ENCODE data around the gene CLASP1.

- TF ChIP-seq, protein P1, sequence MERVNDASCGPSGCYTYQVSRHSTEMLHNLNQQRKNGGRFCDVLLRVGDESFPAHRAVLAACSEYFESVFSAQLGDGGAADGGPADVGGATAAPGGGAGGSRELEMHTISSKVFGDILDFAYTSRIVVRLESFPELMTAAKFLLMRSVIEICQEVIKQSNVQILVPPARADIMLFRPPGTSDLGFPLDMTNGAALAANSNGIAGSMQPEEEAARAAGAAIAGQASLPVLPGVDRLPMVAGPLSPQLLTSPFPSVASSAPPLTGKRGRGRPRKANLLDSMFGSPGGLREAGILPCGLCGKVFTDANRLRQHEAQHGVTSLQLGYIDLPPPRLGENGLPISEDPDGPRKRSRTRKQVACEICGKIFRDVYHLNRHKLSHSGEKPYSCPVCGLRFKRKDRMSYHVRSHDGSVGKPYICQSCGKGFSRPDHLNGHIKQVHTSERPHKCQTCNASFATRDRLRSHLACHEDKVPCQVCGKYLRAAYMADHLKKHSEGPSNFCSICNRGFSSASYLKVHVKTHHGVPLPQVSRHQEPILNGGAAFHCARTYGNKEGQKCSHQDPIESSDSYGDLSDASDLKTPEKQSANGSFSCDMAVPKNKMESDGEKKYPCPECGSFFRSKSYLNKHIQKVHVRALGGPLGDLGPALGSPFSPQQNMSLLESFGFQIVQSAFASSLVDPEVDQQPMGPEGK (CRISPR knock-in tag; IDR thresholded peaks at IDR 0.05; ENCODE audit: borderline replicate concordance): no peak
- TF ChIP-seq ZFP30 (CRISPR knock-in tag; IDR thresholded peaks at IDR 0.05) (no peak), ISL1 (CRISPR knock-in tag; IDR thresholded peaks at IDR 0.05) (no peak), RARB (CRISPR knock-in tag; IDR thresholded peaks at IDR 0.05) (no peak), BACH2 (CRISPR knock-in tag; IDR thresholded peaks at IDR 0.05; ENCODE audit: borderline replicate concordance) (no peak), SNAI2 (CRISPR knock-in tag; IDR thresholded peaks at IDR 0.05) (no peak), ZFP3 (CRISPR knock-in tag; IDR thresholded peaks at IDR 0.05) (no peak), ESRRG (CRISPR knock-in tag; IDR thresholded peaks at IDR 0.05) (no peak), CSDC2 (CRISPR knock-in tag; IDR thresholded peaks at IDR 0.05) (no peak), PPARA (CRISPR knock-in tag; IDR thresholded peaks at IDR 0.05; ENCODE audit: borderline replicate concordance) (no peak)
- TF ChIP-seq, protein P2, sequence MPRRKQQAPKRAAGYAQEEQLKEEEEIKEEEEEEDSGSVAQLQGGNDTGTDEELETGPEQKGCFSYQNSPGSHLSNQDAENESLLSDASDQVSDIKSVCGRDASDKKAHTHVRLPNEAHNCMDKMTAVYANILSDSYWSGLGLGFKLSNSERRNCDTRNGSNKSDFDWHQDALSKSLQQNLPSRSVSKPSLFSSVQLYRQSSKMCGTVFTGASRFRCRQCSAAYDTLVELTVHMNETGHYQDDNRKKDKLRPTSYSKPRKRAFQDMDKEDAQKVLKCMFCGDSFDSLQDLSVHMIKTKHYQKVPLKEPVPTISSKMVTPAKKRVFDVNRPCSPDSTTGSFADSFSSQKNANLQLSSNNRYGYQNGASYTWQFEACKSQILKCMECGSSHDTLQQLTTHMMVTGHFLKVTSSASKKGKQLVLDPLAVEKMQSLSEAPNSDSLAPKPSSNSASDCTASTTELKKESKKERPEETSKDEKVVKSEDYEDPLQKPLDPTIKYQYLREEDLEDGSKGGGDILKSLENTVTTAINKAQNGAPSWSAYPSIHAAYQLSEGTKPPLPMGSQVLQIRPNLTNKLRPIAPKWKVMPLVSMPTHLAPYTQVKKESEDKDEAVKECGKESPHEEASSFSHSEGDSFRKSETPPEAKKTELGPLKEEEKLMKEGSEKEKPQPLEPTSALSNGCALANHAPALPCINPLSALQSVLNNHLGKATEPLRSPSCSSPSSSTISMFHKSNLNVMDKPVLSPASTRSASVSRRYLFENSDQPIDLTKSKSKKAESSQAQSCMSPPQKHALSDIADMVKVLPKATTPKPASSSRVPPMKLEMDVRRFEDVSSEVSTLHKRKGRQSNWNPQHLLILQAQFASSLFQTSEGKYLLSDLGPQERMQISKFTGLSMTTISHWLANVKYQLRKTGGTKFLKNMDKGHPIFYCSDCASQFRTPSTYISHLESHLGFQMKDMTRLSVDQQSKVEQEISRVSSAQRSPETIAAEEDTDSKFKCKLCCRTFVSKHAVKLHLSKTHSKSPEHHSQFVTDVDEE (CRISPR knock-in tag; IDR thresholded peaks at IDR 0.05): no peak
- TF ChIP-seq, protein P3, sequence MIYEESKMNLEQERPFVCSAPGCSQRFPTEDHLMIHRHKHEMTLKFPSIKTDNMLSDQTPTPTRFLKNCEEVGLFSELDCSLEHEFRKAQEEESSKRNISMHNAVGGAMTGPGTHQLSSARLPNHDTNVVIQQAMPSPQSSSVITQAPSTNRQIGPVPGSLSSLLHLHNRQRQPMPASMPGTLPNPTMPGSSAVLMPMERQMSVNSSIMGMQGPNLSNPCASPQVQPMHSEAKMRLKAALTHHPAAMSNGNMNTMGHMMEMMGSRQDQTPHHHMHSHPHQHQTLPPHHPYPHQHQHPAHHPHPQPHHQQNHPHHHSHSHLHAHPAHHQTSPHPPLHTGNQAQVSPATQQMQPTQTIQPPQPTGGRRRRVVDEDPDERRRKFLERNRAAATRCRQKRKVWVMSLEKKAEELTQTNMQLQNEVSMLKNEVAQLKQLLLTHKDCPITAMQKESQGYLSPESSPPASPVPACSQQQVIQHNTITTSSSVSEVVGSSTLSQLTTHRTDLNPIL (CRISPR knock-in tag; IDR thresholded peaks at IDR 0.05; ENCODE audit: low read depth): no peak
Observed at GRCh38 chr2:121688820-121689219, 39.6 kb upstream of the CLASP1 start.

Data from SK-N-SH treated with all-trans-retinoic acid at 6 μM for 48 hours (cell line).